DMS53 treated with DMSO at 0.1 percent for 48 hours (cell line): ENCODE data around the gene CA12.

Source experiments
- DNase-seq: peaks from one replicate; lab custom pipeline; 2025; ENCODE audit not compliant: unreplicated experiment; lab: John Stamatoyannopoulos, UW

Gene CA12

DNA sequence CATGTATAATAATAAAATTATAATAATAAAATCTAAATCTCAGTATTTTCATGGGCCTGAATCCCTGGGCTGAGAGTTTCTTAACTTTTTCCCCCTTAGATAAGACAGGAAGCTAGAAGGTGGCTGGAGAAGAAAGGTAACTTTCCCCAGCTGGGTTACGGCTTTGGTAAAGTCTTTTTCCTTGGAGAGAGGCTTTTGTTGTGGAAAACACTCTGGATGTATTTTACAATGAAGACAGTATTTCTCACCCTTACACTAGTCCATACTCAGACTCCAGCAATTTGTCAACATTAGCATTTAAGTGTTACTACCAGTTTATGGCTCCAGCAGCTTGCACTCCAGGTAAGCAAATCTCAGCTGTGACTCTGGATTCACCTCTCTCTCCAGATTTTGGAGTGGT, 69.4 kb downstream of the CA12 start:
- DNase-seq, result no peak

DNA sequence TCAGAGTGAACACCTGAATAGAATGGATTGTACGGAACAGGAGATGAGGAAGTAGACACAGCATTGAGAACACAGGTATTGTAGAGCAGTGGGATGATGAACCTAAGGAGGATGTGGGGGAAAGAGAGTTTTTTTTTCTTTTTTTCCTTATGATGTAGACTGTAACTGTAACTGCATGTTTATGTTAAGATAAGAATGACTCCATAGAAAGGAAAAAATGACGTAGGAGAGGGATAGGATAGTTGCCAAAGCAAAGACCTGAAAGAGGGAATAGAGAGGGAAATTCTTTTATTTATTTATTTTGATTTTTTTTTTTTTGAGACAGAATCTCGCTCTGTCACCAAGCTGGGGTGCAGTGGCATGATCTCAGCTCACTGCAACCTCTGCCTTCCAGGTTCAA, 71.0 kb downstream of the CA12 start:
- DNase-seq, result no peak

DNA sequence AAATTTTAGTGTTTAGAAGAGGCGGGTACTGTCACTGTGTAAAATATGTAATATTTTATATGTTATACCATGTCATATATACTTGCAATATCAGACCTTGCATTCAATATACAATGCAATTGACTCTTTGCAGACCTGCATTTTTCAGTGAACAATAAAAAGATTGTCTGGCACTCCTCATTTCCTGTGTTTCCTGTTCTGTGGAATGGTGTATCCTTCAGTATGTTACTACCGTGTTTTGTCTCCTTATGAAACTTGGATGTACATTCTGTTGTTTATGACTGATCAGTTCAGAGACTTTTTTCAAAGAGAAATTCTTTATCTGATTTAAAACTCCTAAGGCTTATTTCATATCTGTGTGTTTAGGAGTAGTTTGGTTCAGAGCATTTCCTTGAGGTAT, 72.7 kb downstream of the CA12 start:
- no peak for DNase-seq

DNA sequence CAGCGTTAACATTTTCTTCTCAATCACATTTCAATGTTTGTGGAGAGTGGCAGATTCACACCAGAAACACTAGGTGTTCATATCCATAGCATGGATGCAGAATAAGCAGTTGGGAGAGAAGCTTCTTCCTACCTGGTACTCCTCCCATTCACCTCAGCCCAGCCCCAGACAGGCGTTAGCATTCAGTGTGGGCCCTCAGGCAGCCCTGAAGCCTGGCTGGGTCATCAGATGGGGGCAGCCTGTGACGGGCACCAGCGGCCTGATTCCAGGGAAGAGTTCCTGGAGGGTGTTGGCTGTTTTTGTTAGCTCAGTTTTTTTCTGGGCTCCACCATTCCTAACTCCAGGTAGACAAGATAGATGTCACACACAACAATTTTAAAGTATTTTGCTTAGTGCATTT, 73.2 kb downstream of the CA12 start:
- DNase-seq, result no peak

DNA sequence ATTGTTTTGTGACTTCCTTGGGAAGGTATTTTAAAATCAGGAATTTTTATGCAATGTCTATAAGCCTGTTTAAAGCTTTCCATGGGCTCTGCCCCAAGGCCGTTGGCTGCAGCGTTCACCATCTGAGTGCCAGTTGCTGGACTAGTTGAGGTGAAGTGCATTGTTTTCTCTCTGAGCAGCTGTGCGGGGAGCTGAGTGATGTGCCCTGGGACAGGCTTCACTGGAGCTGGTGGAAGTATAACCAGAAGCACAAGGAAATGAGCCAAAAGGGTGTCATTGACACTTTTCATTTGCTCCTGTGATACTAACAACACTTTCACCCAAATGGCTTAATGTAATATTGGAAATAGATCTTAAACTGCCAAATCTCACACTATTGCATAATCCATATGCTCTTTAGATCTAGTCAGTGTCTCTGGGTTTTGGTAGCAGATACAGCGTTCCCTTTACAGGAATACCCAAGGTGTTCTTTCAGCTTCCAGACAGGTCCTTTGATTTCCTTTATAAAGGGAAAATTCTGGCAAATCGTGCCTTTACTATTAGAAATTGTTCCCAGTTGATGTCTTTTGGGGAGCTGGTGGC, 75.1 kb downstream of the CA12 start:
- DNase-seq, result no peak

DNA sequence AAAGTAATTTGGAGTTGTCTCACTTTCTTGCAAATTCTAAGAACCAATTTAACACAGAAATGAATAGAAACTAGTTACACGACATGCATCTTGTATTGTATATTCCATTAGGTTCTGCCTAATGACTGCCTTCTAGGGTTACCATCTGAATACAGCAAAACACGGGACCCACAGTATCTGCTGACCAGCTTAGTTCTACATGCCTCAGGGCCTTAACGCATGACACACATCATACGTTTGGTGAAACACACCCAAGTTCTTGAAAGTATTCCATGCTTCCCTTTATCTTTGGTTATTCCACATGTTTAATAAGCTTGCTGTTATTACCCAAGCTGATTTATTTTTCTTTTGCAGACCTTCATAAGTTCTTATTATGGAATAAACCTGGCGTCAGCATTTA, 76.4 kb downstream of the CA12 start:
- DNase-seq, result no peak

DNA sequence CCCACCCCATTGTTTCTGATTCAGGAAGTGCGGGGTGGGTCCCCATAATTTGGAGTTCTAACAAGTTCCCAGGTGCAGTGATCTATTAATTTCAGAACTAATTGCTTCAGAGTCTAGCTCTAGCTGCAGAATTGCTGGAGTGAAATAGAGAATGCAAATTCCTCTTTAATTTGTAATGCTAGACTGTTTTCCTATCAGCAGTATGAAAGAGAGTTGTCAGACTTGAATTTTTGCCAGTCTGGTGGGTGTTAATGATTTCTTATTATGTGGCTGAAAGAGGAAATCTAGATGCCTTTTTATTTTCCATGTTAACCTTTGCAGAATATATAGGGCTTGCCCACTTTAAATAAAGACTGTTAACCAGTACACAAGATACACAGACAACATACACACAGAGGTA, 80.6 kb downstream of the CA12 start:
- no peak for DNase-seq

DNA sequence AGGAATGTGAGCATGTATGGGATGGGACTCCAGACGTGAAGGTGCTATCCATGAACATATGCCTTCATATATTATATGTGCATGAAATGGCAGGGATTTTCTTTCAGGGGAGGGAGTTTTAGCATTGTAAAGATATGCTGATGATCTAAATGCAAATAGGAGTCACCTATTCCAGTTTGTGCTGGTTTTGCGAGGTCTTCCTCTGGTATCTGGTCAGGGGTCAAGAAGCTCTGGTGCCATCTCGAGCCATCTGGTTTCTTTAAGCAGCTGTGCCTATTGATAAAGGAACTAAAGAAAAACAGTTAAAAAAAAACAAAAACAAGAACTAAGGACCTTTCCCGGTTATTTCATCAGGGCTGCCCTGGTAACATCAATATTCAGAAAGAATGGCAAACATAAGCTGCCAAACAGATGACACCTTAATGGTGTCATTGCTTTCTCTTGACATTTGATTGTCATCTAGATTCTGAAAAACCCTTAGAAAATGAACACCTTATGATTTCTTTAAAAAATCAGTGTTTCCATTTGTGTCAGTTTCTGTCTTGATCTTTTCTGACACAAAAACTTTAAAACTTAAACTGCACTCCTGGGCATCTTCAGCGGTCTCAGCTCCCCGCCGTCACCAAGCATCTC, 81.6 kb downstream of the CA12 start:
- DNase-seq, result no peak

DNA sequence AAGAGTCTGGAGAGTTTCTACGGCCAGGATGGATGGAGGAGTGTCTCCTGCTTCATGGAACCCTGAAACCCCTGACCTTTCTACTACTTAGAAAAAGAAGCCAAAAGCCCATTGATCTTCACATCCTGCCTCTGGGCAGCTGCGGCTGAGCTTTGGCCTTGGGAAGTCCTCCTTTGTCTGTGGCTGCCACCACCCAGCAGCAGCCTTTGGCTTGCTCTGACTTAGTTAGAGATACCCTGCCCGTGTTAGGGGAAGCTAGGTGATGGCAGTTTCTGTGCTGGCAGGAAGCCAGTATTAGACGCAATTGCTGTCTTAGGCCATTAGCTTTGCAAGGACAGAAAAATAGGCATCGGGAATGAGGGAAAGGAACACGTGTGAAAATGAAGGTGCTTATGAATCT, 85.5 kb downstream of the CA12 start:
- DNase-seq, result no peak

DNA sequence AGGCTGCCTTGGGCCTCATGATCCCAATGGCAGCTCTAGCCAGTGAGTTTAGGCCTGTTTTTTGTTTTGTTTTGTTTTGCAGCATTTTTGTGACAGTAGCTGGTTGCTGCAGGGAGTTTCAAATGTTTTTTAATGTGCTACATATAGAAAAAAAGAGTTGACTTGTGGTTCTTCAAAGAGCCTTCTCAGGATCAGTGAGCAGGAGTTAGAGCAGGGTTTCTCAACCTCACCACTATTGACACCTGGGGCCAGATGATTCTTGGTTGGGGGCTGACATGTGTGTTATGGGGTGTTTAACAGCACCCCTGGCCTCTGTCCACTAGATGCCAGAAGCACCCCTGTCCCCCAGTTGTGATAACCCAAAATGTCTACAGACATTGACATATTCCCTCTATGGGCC, 86.3 kb downstream of the CA12 start:
- no peak for DNase-seq

DNA sequence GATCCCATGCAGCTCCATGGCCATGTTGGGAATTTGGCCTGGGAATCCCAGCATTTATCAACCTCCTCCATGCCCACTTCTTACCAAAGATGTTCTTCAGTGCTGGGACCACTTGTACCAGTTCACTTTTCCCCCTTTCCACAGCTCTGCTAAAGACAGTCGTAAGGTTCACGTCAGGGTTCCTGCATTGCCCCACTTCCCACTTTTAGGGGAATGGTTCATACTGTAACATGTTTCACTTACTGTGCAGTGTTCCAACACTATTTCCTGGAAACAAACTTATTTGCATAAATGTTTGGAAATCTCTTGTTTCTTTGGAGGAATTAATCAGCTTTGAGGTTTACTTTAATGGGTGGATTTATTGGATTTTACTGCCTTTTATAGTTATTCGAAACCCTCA, 87.3 kb downstream of the CA12 start:
- DNase-seq, result no peak

DNA sequence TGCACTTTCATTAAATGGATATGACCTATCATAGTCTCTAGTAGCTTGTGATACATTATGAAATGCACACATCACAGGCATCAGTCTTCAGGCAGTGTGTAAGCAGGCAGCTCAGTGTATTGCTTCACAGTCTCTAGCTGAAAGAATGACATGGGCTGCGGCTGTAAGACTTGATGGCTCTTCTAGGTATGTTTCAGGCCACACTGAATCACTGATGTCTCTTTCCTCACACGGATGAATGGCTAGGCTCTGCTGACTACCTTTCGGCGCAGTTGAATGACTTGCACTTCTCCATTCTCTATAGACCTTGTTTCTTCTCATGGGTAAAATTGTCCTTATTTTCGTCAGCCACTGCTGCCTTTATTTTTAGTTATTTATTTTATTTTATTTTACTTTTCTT, 88.9 kb downstream of the CA12 start:
- DNase-seq, result no peak

DNA sequence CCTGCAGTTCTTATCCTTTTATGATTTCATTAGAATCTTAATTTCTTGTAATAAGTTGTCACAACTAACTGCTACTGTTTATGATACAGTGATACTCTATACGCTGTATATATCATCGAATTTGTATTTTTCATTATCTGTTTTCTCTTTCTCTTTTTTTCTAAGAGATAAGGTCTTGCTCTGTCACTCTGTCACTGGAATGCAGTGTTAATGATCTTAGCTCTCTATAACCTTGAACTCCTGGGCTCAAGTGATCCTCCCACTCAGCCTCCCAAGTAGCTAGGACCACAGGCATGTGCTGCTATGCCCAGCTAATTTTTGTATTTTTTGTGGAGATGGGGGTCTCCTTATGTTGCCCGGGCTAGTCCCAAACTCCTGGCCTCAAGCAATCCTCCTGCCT, 89.4 kb downstream of the CA12 start:
- no peak for DNase-seq

DNA sequence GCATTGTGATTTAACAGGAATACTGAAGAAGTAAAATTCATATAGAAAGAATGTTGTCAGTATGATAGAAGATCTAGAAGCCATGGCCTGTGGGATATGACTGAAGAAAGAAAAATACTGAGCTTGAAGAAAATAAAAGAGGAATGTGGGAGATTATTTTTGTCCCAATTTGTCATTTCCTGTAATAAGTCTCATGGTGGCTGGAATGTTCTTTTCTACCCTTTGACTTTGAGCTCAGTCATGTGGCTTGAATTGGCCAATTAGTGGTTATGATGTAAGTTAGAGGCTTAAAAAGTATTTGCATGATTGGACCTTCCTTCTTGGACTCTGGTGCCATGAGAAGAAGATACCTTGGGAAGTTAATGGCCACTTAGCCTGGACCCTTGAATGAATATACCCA, 90.1 kb downstream of the CA12 start:
- no peak for DNase-seq

DNA sequence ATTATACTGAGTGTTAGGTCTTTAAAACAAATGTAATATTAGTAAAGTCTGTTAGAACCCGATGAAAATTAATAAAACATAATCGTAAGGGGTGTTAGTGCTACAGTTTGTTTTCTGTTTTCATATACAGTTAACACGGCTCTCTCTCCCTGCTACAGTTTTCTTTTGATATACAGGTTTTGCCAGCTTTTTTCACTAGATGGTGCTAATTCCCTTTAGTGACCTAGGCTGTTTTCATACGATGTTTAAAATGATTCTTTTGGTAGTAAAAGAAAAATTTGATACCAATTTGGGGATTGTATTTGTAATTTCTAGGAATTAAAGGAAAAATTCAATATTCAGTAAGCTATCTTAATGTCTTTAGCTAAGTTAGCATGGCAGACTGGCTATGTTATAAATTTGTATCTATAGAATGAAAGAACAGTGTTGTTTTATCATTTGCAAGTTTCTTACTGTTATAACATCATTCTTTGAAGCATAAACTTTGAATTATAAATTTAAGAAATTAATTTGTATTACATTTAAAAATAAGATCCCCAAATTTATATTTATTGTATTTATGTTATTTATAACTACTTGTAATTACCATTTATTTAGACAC, 92.8 kb downstream of the CA12 start:
- peak; percentile 14 for DNase-seq

DNA sequence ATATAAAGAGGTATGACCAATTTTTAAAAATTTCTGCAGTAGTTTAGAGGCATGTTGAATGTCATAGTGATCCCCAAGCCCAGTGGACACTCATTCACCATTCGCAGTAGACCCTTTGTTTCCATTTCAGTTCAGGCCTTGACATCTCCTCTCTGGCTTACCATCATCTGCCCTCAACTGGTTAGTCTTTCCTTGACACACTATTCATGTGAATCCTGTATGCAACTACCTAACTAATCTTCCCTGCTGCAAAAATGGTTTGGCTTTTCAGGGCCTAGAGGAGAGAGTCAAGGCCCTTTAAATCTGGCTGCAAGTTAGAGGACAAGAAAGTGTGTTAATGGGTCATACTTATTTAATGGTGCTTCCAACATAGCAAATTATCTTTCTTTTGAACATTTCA, 93.3 kb downstream of the CA12 start:
- DNase-seq, result no peak

DNA sequence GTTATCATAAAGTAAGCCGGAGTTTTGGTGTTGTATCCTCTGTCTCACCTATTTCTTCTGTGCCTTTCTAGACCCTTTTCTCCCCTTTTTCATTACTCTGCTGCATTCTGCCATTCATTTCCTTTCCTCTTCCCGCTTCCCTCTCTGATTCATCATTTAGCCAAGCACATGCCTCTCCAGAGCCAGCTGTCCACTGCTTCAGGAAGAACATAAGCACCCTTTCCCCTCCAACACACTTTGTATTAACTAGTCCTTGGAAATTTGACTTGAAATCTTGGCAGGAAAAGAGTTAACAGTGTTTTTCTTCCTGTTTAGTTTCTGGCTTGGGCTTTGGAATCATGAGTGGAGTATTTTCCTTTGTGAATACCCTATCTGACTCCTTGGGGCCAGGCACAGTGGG, 94.5 kb downstream of the CA12 start:
- DNase-seq, result no peak

DNA sequence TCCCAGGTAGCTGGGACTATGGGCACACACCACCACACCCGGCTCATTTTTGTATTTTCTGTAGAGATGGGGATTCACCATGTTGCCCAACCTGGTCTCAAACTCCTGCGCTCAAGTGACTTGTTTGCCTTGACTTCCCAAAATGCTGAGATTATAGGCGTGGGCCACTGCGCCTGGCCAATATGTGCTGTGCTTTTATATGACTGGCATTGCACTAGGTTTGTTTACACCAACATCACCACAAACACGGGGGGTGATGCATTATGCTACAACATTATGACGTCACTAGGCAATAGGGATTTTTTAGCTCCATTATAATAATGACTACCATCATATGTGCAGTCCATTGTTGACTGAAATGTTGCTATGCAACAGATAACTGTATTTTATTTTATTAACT, 97.3 kb downstream of the CA12 start:
- DNase-seq, result no peak

DNA sequence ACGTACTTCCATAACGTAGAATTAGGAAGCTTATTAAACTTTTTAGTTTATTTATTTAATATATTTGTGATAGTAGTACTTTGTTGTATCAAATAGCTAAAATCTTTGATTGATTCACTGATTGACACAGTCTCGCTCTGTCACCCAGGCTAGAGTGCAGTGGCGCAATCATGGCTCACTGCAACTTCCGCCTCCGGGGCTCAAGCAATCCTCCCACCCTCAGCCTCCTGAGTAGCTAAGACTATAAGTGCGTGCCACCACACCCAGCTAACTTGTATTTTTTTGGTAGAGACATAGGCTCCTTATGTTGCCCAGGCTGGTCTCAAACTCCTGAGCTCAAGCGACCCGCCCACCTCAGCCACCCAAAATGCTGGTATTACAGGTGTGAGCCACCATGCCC, 98.5 kb downstream of the CA12 start:
- DNase-seq, result no peak

DNA sequence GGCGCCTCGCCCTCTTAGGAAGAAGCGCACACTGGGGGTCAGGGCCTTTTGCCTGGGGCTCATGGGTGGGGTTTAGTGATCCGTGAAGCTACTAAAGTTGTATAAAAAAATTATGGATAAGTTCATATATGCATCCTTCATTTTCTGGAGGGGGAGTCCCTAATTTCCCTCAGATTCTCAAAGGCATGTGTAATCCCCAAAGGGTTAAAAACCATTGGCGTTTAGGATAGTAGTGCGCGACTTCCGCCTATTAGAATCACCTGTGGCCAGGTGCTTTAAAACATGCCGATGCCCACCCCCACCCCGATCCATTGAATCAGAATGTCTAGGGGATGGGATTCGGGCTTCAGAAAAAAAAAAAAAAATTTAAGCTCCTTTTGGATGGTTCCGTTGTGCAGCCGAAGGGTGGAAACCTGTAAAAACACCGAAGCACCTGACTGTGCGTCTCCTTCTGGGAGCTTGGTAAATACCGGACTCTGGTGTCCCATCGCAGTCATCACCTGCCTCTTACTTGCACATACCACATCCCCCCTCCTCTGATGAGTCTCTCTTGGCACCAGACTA, 103.7 kb downstream of the CA12 start:
- DNase-seq, result no peak

DNA sequence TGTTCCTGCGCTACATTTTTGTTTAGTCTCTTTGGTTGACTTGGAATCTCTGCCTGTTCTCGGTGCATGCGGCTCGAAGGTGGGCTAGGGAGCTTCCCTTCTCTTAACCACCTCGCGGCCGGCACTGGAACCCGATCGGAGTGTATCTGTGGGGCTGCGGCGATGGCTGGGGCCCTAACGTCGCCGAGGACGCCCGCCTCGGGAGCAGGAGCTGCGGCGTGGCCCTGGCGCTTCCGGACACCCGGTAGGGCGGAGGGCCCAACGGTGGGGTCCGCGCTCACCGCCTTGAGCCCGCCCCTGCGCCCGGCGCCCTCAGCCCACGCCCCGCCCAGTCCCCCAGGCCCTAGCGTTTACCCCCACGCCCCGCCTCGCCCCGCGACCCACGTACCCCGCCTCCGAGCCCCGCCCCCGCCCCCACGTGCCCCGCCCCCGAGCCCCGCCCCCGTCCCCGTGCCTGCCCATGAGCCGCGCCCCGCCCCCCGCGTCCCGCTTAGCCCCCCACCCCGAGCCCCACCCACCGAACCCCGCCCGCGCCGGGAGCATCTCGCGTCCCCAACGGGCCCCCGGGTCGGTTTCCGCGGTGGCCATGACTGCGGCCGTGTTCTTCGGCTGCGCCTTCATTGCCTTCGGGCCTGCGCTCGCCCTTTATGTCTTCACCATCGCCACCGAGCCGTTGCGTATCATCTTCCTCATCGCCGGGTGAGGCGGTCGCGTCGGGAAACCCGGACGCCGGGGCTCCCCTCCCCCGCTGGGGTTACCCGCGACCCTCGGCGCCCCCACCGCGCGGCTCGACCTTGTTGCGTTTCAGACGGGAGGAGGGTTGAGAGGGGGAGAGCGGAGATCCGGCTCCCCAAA, 104.4 kb downstream of the CA12 start, which contains the start of gene APH1B:
Gene APH1B (plus strand): TSS at position 568 of the 855 bp plus-strand sequence. CDS start 19 bp downstream, at position 587.
- peak; percentile 25 for DNase-seq
